K562 (cell line): ENCODE results near the gene ERG28. TPM values are rescaled to one million over a fixed set of nuclear protein-coding genes. Genes with fewer than 3 reads are reported as not detected.

Experiments
- BHLHE40 ChIP-seq: IDR thresholded peaks from 2 replicates; pipeline ENCODE4 v1.6.1; 2011; ENCODE audit warnings: low read length, improper control_type of control experiment
- CBFB ChIP-seq: sonication (generic); formaldehyde crosslinking; IDR thresholded peaks from 2 replicates; pipeline ENCODE4 v1.4.0; 2020; ENCODE audit warnings: mild to moderate bottlenecking, missing genetic modification reagents
- CTBP1 ChIP-seq: fragments of 450-650 bp; IDR thresholded peaks from 2 replicates; pipeline ENCODE4 v1.6.1; 2016; ENCODE audit warnings: borderline replicate concordance
- GATAD2B ChIP-seq: fragments of 450-650 bp; IDR thresholded peaks from 2 replicates; pipeline ENCODE4 v1.6.1; 2017; ENCODE audit warnings: mild to moderate bottlenecking, borderline replicate concordance
- HIVEP1 ChIP-seq: fragments of 250-450 bp; sonication (Bioruptor Pico); IDR thresholded peaks from 2 replicates; pipeline ENCODE4 v1.4.0; 2020; ENCODE audit warnings: mild to moderate bottlenecking
- IFI16 ChIP-seq: fragments of 250-450 bp; sonication (Bioruptor Pico); IDR thresholded peaks from 2 replicates; pipeline ENCODE4 v2.1.2; 2022; ENCODE audit warnings: mild to moderate bottlenecking, inconsistent platforms
- KAT7 ChIP-seq: sonication (generic); formaldehyde crosslinking; IDR thresholded peaks from 2 replicates; pipeline ENCODE4 v1.8.0; 2022; ENCODE audit warnings: missing genetic modification reagents, mild to moderate bottlenecking, borderline replicate concordance
- KLF13 ChIP-seq: fragments of 450-650 bp; IDR thresholded peaks from 2 replicates; pipeline ENCODE4 v1.6.1; 2016; ENCODE audit warnings: missing genetic modification characterization, low read depth, mild to moderate bottlenecking, missing compliant biosample characterization, moderate library complexity, borderline replicate concordance
- KLF6 ChIP-seq: fragments of 250-450 bp; sonication (Bioruptor Pico); IDR thresholded peaks from 2 replicates; pipeline ENCODE4 v1.4.0; 2020; ENCODE audit warnings: mild to moderate bottlenecking, moderate library complexity, borderline replicate concordance
- NFXL1 ChIP-seq: fragments of 450-650 bp; formaldehyde crosslinking; IDR thresholded peaks from 2 replicates; pipeline ENCODE4 v1.4.0; 2021; ENCODE audit warnings: mild to moderate bottlenecking
- NRF1 ChIP-seq, 2 experiments: fragments of 450-650 bp; IDR thresholded peaks in 1 of 2; conservative IDR thresholded peaks in 1 of 2; 2 replicates each; pipeline ENCODE4 v1.6.1; 2014; ENCODE audit warnings: mild to moderate bottlenecking in 2 of 2
- RCOR1 ChIP-seq, 2 experiments: IDR thresholded peaks; 2 replicates each; pipeline ENCODE4 v1.6.1; 2012; ENCODE audit warnings: low read depth in 2 of 2, low read length in 2 of 2, borderline replicate concordance in 1 of 2, improper control_type of control experiment in 1 of 2
- RFX1 ChIP-seq: fragments of 450-650 bp; IDR thresholded peaks from 2 replicates; pipeline ENCODE4 v1.6.1; 2016; ENCODE audit warnings: mild to moderate bottlenecking, moderate library complexity
- SMAD1 ChIP-seq: fragments of 150-350 bp; IDR thresholded peaks from 2 replicates; pipeline ENCODE4 v1.6.1; 2014; ENCODE audit warnings: low read length, low read depth; ENCODE audit not compliant: partially characterized antibody
- ZBTB1 ChIP-seq: sonication (generic); formaldehyde crosslinking; IDR thresholded peaks from 2 replicates; pipeline ENCODE4 v1.8.1; 2023; ENCODE audit warnings: missing genetic modification reagents, low read depth, mild to moderate bottlenecking, borderline replicate concordance
- ZNF175 ChIP-seq: fragments of 200-800 bp; sonication (Bioruptor generic); IDR thresholded peaks from 2 replicates; pipeline ENCODE4 v1.6.1; 2016; ENCODE audit warnings: low read depth, mild to moderate bottlenecking, missing genetic modification characterization, missing compliant biosample characterization
- ZNF263 ChIP-seq: sonication (generic); formaldehyde crosslinking; IDR thresholded peaks from 2 replicates; pipeline ENCODE4 v1.8.0; 2022; ENCODE audit warnings: mild to moderate bottlenecking, missing genetic modification reagents, borderline replicate concordance
- ZNF311 ChIP-seq: fragments of 250-450 bp; sonication (Bioruptor Pico); IDR thresholded peaks from 2 replicates; pipeline ENCODE4 v1.4.0; 2020; ENCODE audit warnings: mild to moderate bottlenecking, moderate library complexity
- polyA plus RNA-seq, 8 experiments: library from polyadenylated mRNA; depleted of rRNA in 4 of 8; stranded (reverse) in 5 of 8; unstranded in 3 of 8; fragments of >200 nt; fragmentation: Nextera tagmentation in 2 of 8; fragmentation: Illumina TruSeq in 1 of 8; extraction: Ambion mirVana in 2 of 8; extraction: Trizol in 1 of 8; gene quantifications; 2 replicates each; pipeline versions ENCODE4 v1.2.1 to v1.2.3, GENCODE V29; 2011 to 2014; ENCODE audit warnings: inconsistent platforms in 1 of 8, missing spikeins in 1 of 8
- total RNA-seq, 7 experiments: library from RNA; depleted of rRNA in 6 of 7; stranded (reverse); fragments of >200 nt in 6 of 7; fragmentation: Illumina TruSeq in 2 of 7; extraction: Trizol in 2 of 7; gene quantifications; 2 replicates each; pipeline versions ENCODE4 v1.2.1 to v1.2.3, GENCODE V29; 2011 to 2021; ENCODE audit warnings: low replicate concordance in 1 of 7
- TF ChIP-seq, protein P1 (sequence below): sonication (generic); formaldehyde crosslinking; IDR thresholded peaks from 2 replicates; pipeline ENCODE4 v1.8.0; 2022; ENCODE audit warnings: mild to moderate bottlenecking, missing genetic modification reagents
- TF ChIP-seq, protein P2 (sequence below), 2 experiments: IDR thresholded peaks; 2 replicates each; pipeline ENCODE4 v1.6.1; 2012; ENCODE audit warnings: improper control_type of control experiment in 2 of 2, low read depth in 2 of 2, low read length in 2 of 2, borderline replicate concordance in 1 of 2
- TF ChIP-seq, protein P3 (sequence below): fragments of 250-450 bp; sonication (Bioruptor Pico); IDR thresholded peaks from 2 replicates; pipeline ENCODE4 v1.9.0; 2021; ENCODE audit warnings: mild to moderate bottlenecking
- TF ChIP-seq, protein P4 (sequence below), 2 experiments: fragments of 450-650 bp in 1 of 2; sonication (generic) in 1 of 2; formaldehyde crosslinking in 1 of 2; IDR thresholded peaks in 1 of 2; conservative IDR thresholded peaks in 1 of 2; 2 replicates each; pipeline versions ENCODE4 v1.6.1 to v1.8.1; 2016 to 2023; ENCODE audit warnings: mild to moderate bottlenecking in 2 of 2, moderate library complexity in 2 of 2, inconsistent platforms in 1 of 2, missing genetic modification reagents in 1 of 2

The ERG28 gene
- total and polyA plus RNA-seq, 9 of the 15 experiments (the other 6 are each of a cell fraction or from before 2014, with no cell fraction given), result 3.1 to 34.2 (median 14.2) TPM

DNA sequence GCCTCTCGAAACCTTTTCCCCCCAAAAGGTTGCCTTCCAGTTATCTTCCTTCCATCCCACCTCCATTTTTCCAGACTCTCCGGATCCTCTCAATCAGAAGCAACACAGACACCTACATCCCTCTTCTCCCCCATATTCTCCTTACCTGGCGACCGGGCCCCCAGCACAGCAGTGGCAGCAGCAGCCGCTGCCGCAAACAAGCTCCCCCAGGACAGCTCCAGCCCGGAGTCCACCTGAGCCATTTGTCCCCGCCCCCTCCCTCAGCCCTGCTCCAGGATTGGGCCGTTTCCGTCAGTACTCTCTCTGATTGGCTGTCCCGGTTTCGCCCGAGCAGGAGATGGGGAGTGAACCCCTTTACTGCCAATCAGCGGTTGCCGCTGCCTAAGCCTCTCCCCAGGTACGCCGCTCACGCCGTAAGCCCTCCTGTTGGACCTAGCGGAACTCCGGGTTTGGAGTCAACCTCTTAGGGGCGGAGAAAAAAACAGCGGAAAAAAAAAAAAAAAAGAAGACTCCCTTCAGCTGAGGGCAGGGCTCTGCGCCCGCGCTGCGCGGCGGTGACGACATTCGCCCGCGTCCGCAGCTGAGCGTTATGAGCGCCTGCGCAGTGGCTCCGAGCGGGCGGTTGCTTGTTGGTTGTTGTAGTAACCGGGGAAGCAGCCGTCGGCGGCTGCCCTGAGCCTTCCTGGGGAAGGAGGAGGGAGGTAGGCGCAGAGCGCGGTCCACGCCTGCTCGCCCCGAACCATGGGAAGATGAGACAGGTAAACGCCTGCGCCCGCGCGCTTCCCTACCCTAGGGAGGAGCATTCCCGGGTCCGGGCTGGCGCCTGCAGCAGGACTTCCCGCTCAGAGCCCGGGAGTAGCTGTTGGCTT, at the start of gene ERG28, which contains the start of gene TTLL5 (continued):
- TF ChIP-seq KLF13, result no peak
- TF ChIP-seq SMAD1, result no peak
- TF ChIP-seq GATAD2B, result no peak
- 0 out of 2 replicates have a peak, but pooled peaks have one; percentile 6 for TF ChIP-seq CTBP1
- TF ChIP-seq, protein P1, sequence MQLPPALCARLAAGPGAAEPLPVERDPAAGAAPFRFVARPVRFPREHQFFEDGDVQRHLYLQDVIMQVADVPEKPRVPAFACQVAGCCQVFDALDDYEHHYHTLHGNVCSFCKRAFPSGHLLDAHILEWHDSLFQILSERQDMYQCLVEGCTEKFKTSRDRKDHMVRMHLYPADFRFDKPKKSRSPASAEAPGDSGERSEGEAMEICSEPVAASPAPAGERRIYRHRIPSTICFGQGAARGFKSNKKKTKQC, result 0 out of 2 replicates have a peak, but pooled peaks have one; percentile 30
- peak; percentile 88 for TF ChIP-seq RFX1
- no peak for TF ChIP-seq CBFB (CRISPR knock-in tag)
- TF ChIP-seq, protein P2, sequence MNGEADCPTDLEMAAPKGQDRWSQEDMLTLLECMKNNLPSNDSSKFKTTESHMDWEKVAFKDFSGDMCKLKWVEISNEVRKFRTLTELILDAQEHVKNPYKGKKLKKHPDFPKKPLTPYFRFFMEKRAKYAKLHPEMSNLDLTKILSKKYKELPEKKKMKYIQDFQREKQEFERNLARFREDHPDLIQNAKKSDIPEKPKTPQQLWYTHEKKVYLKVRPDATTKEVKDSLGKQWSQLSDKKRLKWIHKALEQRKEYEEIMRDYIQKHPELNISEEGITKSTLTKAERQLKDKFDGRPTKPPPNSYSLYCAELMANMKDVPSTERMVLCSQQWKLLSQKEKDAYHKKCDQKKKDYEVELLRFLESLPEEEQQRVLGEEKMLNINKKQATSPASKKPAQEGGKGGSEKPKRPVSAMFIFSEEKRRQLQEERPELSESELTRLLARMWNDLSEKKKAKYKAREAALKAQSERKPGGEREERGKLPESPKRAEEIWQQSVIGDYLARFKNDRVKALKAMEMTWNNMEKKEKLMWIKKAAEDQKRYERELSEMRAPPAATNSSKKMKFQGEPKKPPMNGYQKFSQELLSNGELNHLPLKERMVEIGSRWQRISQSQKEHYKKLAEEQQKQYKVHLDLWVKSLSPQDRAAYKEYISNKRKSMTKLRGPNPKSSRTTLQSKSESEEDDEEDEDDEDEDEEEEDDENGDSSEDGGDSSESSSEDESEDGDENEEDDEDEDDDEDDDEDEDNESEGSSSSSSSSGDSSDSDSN (IDR thresholded peaks at IDR 0.05; ENCODE audit: borderline replicate concordance in 1 of 2, low read depth in 2 of 2, low read length in 2 of 2), result 0 out of 4 replicates have a peak, but pooled peaks of 1 of the 2 experiments have one; percentile 16
- TF ChIP-seq, protein P3, sequence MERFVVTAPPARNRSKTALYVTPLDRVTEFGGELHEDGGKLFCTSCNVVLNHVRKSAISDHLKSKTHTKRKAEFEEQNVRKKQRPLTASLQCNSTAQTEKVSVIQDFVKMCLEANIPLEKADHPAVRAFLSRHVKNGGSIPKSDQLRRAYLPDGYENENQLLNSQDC (CRISPR knock-in tag), result no peak
- TF ChIP-seq KLF6, result no peak
- no peak for TF ChIP-seq HIVEP1 (CRISPR knock-in tag)
- no peak for TF ChIP-seq RCOR1 (IDR thresholded peaks at IDR 0.05; ENCODE audit: borderline replicate concordance in 1 of 2, low read depth in 2 of 2, low read length in 2 of 2)
- no peak for TF ChIP-seq NFXL1 (CRISPR knock-in tag)
- 0 out of 2 replicates have a peak, but pooled peaks have one; percentile 32 for TF ChIP-seq ZNF263 (CRISPR knock-in tag)
- TF ChIP-seq ZNF175 (CRISPR knock-in tag), result no peak
- no peak for TF ChIP-seq ZNF311 (CRISPR knock-in tag)
- no peak for TF ChIP-seq ZBTB1
- peak; percentile 94 to 95 for TF ChIP-seq NRF1 (conservative IDR thresholded peaks at IDR 0.05 in 1 of 2, IDR thresholded peaks at IDR 0.05 in 1 of 2)
- TF ChIP-seq IFI16 (CRISPR knock-in tag), result no peak
- TF ChIP-seq, protein P4, sequence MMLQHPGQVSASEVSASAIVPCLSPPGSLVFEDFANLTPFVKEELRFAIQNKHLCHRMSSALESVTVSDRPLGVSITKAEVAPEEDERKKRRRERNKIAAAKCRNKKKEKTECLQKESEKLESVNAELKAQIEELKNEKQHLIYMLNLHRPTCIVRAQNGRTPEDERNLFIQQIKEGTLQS (IDR thresholded peaks at IDR 0.05), result peak; percentile 56; the same call in 1 of the 2 replicates
- TF ChIP-seq, protein P4 (CRISPR knock-in tag; conservative IDR thresholded peaks at IDR 0.05), result no peak
- TF ChIP-seq KAT7 (CRISPR knock-in tag), result no peak
- no peak for TF ChIP-seq BHLHE40
